ENCODE data around the gene ZNF668. TPM values are rescaled to one million over a fixed set of nuclear protein-coding genes. Genes with fewer than 3 reads are reported as not detected.

The ZNF668 gene
- total RNA-seq (4.3 TPM), polyA plus RNA-seq (7.1 TPM)
- long read RNA-seq, donor 1, partial matches to known transcripts: 0 of 1 reads
- long read RNA-seq, donor 1, other reads (novel, unspliced or antisense): 0 of 1 reads
- long read RNA-seq, donor 2: 0 reads
- long read RNA-seq, donor 3, partial matches to known transcripts: 28 of 32 reads
- long read RNA-seq, donor 3, other reads (novel, unspliced or antisense): 0 of 32 reads
- long read RNA-seq, donor 4, partial matches to known transcripts: 0 of 2 reads
- long read RNA-seq, donor 4, other reads (novel, unspliced or antisense): 0 of 2 reads
- long read RNA-seq, donor 5, partial matches to known transcripts: 16 of 25 reads
- long read RNA-seq, donor 5, other reads (novel, unspliced or antisense): 5 of 25 reads
- long read RNA-seq, donor 6, partial matches to known transcripts: 6 of 9 reads
- long read RNA-seq, donor 6, other reads (novel, unspliced or antisense): 0 of 9 reads
- long read RNA-seq, donor 7, partial matches to known transcripts: 0 of 3 reads
- long read RNA-seq, donor 7, other reads (novel, unspliced or antisense): 0 of 3 reads
- long read RNA-seq, donor 8, partial matches to known transcripts: 0 of 1 reads
- long read RNA-seq, donor 8, other reads (novel, unspliced or antisense): 0 of 1 reads
- long read RNA-seq, donor 9, partial matches to known transcripts: 0 of 3 reads
- long read RNA-seq, donor 9, other reads (novel, unspliced or antisense): 0 of 3 reads
- long read RNA-seq, donor 10, partial matches to known transcripts: 0 of 2 reads
- long read RNA-seq, donor 10, other reads (novel, unspliced or antisense): 0 of 2 reads

- H3K4me1 ChIP-seq (ENCODE audit: control insufficient read depth in 2 of 2, insufficient read depth in 2 of 2, low read length in 2 of 2): peaks cover 13 to 15% of the 10 kb centered on the region in 2 donors
- H3K9me3 ChIP-seq (ENCODE audit: control insufficient read depth in 2 of 2, insufficient read depth in 1 of 2, low read length in 1 of 2): no peaks in the 10 kb centered on the region
- peak; percentile 95 to 99 (median 98) for DNase-seq (ENCODE audit: low read depth in 6 of 9, low spot score in 9 of 9)
- WGBS: under 1% methylated on average over 48 of the region's 48 CpGs
- peak within 1 kb of the TSS; percentile 89 to 100 for H3K4me3 ChIP-seq (ENCODE audit: low read length in 2 of 2)
- H3K27ac ChIP-seq (ENCODE audit: low read depth in 1 of 2, low read length in 1 of 2): peak within 1 kb of the TSS; percentile 98 to 99
- H3K36me3 ChIP-seq (ENCODE audit: control insufficient read depth in 2 of 2, insufficient read depth in 2 of 2, low read length in 1 of 2): peaks cover 29 to 33% of the 10 kb centered on the region in 2 donors
- H3K27me3 ChIP-seq (ENCODE audit: control insufficient read depth in 2 of 2, insufficient read depth in 1 of 2, low read length in 1 of 2): no peaks in the 10 kb centered on the region
These were observed at the start of gene ZNF668, which contains the start of gene ZNF646 for GRCh38 chr16:31073970-31074813. TSS of gene ZNF668 (minus strand) at chr16:31074240. CDS start at chr16:31064459, 9,781 bp downstream. TSS of gene ZNF646 (plus strand) at chr16:31074422. CDS start at chr16:31076325, 1,903 bp downstream.

- 98% methylated on average over 16 of the region's 16 CpGs for WGBS
- H3K4me3 ChIP-seq (ENCODE audit: low read length in 2 of 2): no peak overlapping the region
- H3K9me3 ChIP-seq (ENCODE audit: control insufficient read depth in 2 of 2, insufficient read depth in 1 of 2, low read length in 1 of 2): no peaks in the 10 kb centered on the region
- H3K4me1 ChIP-seq (ENCODE audit: control insufficient read depth in 2 of 2, insufficient read depth in 2 of 2, low read length in 2 of 2): peaks cover 5 to 16% of the 10 kb centered on the region in 2 donors
- no peak for DNase-seq (ENCODE audit: low read depth in 6 of 9, low spot score in 9 of 9)
- no peaks in the 10 kb centered on the region for H3K27me3 ChIP-seq (ENCODE audit: control insufficient read depth in 2 of 2, insufficient read depth in 1 of 2, low read length in 1 of 2)
- peaks cover 36 to 50% of the 10 kb centered on the region in 2 donors for H3K36me3 ChIP-seq (ENCODE audit: control insufficient read depth in 2 of 2, insufficient read depth in 2 of 2, low read length in 1 of 2)
- H3K27ac ChIP-seq (ENCODE audit: low read depth in 1 of 2, low read length in 1 of 2): no peak overlapping the region
These were observed 46.1 kb upstream of the ZNF668 start for GRCh38 chr16:31120129-31120528.

GRCh38 chr16:31118223-31119155 lies 44.4 kb upstream of the ZNF668 start:
- no peaks in the 10 kb centered on the region for H3K9me3 ChIP-seq (ENCODE audit: control insufficient read depth in 2 of 2, insufficient read depth in 1 of 2, low read length in 1 of 2)
- 72% methylated on average over 9 of the region's 9 CpGs for WGBS
- peaks cover 5 to 16% of the 10 kb centered on the region in 2 donors for H3K4me1 ChIP-seq (ENCODE audit: control insufficient read depth in 2 of 2, insufficient read depth in 2 of 2, low read length in 2 of 2)
- peaks cover 28 to 39% of the 10 kb centered on the region in 2 donors for H3K36me3 ChIP-seq (ENCODE audit: control insufficient read depth in 2 of 2, insufficient read depth in 2 of 2, low read length in 1 of 2)
- H3K27me3 ChIP-seq (ENCODE audit: control insufficient read depth in 2 of 2, insufficient read depth in 1 of 2, low read length in 1 of 2): no peaks in the 10 kb centered on the region
- no peak for DNase-seq (ENCODE audit: low read depth in 6 of 9, low spot score in 9 of 9)
- H3K4me3 ChIP-seq (ENCODE audit: low read length in 2 of 2): peak overlapping the region; percentile 69 to 94
- H3K27ac ChIP-seq (ENCODE audit: low read depth in 1 of 2, low read length in 1 of 2): peak overlapping the region; percentile 83 to 87

GRCh38 chr16:31117384-31118222 lies 43.6 kb upstream of the ZNF668 start, which contains the start of gene KAT8:
TSS of gene KAT8 (plus strand) at chr16:31117664. CDS start at chr16:31117682, 18 bp downstream.
- peaks cover 5 to 16% of the 10 kb centered on the region in 2 donors for H3K4me1 ChIP-seq (ENCODE audit: control insufficient read depth in 2 of 2, insufficient read depth in 2 of 2, low read length in 2 of 2)
- H3K4me3 ChIP-seq (ENCODE audit: low read length in 2 of 2): peak within 1 kb of the TSS; percentile 69 to 94
- WGBS: under 1% methylated on average over 68 of the region's 68 CpGs
- DNase-seq (ENCODE audit: low read depth in 6 of 9, low spot score in 9 of 9): peak; percentile 85 to 99 (median 95)
- H3K9me3 ChIP-seq (ENCODE audit: control insufficient read depth in 2 of 2, insufficient read depth in 1 of 2, low read length in 1 of 2): no peaks in the 10 kb centered on the region
- H3K36me3 ChIP-seq (ENCODE audit: control insufficient read depth in 2 of 2, insufficient read depth in 2 of 2, low read length in 1 of 2): peaks cover 29 to 36% of the 10 kb centered on the region in 2 donors
- no peaks in the 10 kb centered on the region for H3K27me3 ChIP-seq (ENCODE audit: control insufficient read depth in 2 of 2, insufficient read depth in 1 of 2, low read length in 1 of 2)
- peak within 1 kb of the TSS; percentile 83 to 99 for H3K27ac ChIP-seq (ENCODE audit: low read depth in 1 of 2, low read length in 1 of 2)

GRCh38 chr16:31114468-31114867 lies 40.4 kb upstream of the ZNF668 start:
- no peak for DNase-seq (ENCODE audit: low read depth in 6 of 9, low spot score in 9 of 9)
- Histone ChIP-seq H3K9me3 (ENCODE audit: control insufficient read depth in 2 of 2, insufficient read depth in 1 of 2, low read length in 1 of 2) (no peaks in the 10 kb centered on the region), H3K27me3 (ENCODE audit: control insufficient read depth in 2 of 2, insufficient read depth in 1 of 2, low read length in 1 of 2) (no peaks in the 10 kb centered on the region), H3K4me1 (ENCODE audit: control insufficient read depth in 2 of 2, insufficient read depth in 2 of 2, low read length in 2 of 2) (peaks cover 5 to 16% of the 10 kb centered on the region in 2 donors), H3K4me3 (ENCODE audit: low read length in 2 of 2) (no peak overlapping the region), H3K36me3 (ENCODE audit: control insufficient read depth in 2 of 2, insufficient read depth in 2 of 2, low read length in 1 of 2) (peaks cover 30 to 35% of the 10 kb centered on the region in 2 donors), H3K27ac (ENCODE audit: low read depth in 1 of 2, low read length in 1 of 2) (peak overlapping the region in 1 of 2 donors; percentile 25)
- 98% methylated on average over 8 of the region's 8 CpGs for WGBS

- Histone ChIP-seq H3K36me3 (ENCODE audit: control insufficient read depth in 2 of 2, insufficient read depth in 2 of 2, low read length in 1 of 2) (peaks cover 22 to 37% of the 10 kb centered on the region in 2 donors), H3K9me3 (ENCODE audit: control insufficient read depth in 2 of 2, insufficient read depth in 1 of 2, low read length in 1 of 2) (no peaks in the 10 kb centered on the region), H3K27me3 (ENCODE audit: control insufficient read depth in 2 of 2, insufficient read depth in 1 of 2, low read length in 1 of 2) (no peaks in the 10 kb centered on the region), H3K27ac (ENCODE audit: low read depth in 1 of 2, low read length in 1 of 2) (peak overlapping the region; percentile 18 to 25), H3K4me3 (ENCODE audit: low read length in 2 of 2) (no peak overlapping the region), H3K4me1 (ENCODE audit: control insufficient read depth in 2 of 2, insufficient read depth in 2 of 2, low read length in 2 of 2) (peaks cover 8 to 17% of the 10 kb centered on the region in 2 donors)
- 59% methylated on average over 5 of the region's 5 CpGs for WGBS
- DNase-seq (ENCODE audit: low read depth in 6 of 9, low spot score in 9 of 9): no peak
These were observed 39.4 kb upstream of the ZNF668 start for GRCh38 chr16:31113121-31114120.
